ENCODE results near the gene KLHL29.

The KLHL29 gene

DNA sequence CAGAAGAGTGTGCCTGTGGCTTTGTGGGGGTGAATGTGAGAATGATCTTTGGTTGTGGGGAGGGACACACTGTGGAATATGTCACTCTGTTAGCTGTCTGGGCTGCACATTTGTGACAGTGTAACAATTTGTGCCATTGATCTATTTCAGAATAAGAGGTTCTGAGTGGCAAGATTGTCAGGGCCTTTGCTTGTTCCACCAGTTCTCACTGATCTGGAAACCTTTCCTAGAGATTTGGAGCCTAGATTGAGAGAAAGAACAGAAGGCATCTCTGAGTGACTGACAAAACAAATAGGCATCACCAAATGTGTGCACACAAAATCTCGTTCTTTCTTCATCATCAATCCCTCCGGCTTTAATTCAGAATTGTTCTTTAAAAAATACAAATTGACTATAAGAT lies 153.6 kb downstream of the KLHL29 start:
- TF ChIP-seq, protein P1, sequence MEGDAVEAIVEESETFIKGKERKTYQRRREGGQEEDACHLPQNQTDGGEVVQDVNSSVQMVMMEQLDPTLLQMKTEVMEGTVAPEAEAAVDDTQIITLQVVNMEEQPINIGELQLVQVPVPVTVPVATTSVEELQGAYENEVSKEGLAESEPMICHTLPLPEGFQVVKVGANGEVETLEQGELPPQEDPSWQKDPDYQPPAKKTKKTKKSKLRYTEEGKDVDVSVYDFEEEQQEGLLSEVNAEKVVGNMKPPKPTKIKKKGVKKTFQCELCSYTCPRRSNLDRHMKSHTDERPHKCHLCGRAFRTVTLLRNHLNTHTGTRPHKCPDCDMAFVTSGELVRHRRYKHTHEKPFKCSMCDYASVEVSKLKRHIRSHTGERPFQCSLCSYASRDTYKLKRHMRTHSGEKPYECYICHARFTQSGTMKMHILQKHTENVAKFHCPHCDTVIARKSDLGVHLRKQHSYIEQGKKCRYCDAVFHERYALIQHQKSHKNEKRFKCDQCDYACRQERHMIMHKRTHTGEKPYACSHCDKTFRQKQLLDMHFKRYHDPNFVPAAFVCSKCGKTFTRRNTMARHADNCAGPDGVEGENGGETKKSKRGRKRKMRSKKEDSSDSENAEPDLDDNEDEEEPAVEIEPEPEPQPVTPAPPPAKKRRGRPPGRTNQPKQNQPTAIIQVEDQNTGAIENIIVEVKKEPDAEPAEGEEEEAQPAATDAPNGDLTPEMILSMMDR (IDR thresholded peaks at IDR 0.05; ENCODE audit: borderline replicate concordance, insufficient read depth, low read depth, low read length): no peak
- H3K4me3 ChIP-seq (ENCODE audit: low read depth, low read length): no peak overlapping the region

DNA sequence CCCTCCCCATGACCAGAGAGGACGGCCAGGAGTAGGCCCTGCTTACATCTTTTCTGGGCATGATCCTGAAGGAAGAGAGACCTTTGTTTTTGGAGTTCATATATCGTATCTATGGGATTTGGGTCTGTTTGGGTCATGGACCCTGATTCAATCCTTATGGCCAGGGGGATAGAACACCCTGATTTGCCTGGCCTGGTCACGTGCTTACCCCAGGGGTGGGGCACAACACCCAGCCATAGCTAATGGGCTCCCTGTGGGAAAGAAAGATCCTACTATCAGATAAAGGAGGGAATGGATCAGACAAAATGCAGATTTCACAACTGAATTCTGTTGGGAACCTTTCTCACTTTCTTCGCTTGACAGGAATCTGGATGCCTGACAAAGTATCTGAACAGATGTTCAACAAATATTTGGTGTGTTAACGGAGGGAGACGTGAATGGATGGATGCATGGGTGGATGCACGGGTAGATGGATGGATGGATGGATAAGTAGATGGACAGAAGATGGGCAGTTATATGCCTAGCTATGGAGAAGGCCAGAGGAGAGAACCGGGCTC lies 155.9 kb downstream of the KLHL29 start:
- TF ChIP-seq, protein P1 (IDR thresholded peaks at IDR 0.05; ENCODE audit: borderline replicate concordance, insufficient read depth, low read depth, low read length): no peak
- no peak overlapping the region for H3K4me3 ChIP-seq (ENCODE audit: low read depth, low read length)

DNA sequence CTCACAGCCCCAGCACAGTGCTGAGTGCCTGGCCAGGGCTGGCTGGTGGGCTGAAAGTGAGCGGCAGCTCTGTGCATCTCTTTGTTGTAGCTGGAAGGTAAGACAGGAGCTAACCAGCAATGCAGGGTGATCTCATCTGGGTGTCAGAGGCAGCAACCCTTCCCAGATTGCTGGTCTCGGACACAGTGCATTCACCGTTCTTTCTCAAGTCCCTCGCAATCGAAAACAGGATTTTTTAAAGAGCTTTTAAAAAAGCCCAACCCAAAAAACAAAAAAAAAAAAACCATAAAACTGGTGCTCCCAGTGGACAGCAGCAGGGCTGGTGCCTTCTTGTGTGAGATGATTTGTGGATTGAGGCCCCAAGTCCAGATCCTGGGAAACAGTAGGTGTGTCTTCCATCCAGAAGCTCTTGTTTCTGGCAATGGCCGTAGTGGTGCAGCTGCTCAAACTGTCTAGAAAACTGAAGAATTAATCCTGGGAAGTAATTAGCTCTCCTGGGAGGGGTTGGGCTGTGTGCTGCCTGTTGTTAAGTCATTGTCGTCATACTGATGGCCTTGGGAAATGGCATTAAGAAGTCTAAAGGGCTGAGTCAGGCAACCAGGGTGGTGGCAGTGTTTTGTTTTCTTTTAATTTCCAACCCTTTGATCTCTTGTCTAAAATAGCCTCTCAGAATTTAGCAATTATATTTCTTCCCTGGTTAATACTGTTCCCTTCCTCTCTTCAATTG lies 156.7 kb downstream of the KLHL29 start:
- TF ChIP-seq, protein P1 (IDR thresholded peaks at IDR 0.05; ENCODE audit: borderline replicate concordance, insufficient read depth, low read depth, low read length): no peak
- H3K4me3 ChIP-seq (ENCODE audit: low read depth, low read length): no peak overlapping the region

DNA sequence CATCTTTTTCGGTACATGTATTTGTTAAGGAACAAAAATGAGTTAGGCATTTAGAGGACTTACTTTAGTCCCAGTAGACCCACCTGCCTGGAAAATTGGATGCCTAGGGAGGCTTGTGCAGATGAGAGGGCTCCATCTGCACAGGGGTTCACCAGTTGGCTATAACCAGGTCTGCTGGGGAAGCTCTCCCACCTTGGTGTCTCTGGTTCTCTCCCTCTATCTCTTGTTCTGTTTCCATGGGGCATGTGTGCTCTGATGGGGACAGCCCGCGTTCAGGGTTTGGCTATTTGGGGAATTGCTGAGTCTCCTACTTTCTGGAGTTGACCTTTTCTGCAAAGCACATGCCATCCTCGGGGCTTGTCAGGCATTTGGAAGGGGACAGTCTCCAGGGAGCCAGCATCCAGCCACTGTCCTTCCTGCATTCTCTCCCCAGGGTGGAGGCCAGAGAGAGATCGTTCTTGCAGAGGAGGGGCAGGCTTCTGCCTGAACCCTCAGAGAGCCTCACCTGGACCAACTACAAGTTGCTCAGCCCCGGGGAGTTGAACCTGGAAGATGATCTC lies 157.3 kb downstream of the KLHL29 start:
- TF ChIP-seq, protein P1 (IDR thresholded peaks at IDR 0.05; ENCODE audit: borderline replicate concordance, insufficient read depth, low read depth, low read length): no peak
- H3K4me3 ChIP-seq (ENCODE audit: low read depth, low read length): no peak overlapping the region

DNA sequence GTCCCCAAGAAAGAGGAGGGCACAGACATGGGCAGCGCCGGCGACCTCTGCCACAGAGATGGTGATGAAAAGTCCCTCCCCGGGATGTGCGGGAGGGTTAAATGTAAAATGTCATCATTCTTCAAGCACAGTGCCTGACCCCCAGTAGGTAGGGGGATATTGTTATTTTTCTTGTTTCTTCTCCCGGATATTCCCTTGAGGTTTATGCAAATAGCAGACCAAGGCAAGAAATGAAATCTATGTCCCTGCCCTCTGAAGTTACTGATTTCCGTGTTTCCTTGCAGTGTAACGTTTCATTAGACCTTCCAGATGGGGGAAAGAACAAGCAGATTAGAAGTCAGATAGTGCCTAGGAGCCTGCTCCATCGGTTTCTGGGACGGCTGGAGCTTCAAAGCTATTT lies 158.3 kb downstream of the KLHL29 start:
- no peak overlapping the region for H3K4me3 ChIP-seq (ENCODE audit: low read depth, low read length)
- TF ChIP-seq, protein P1 (IDR thresholded peaks at IDR 0.05; ENCODE audit: borderline replicate concordance, insufficient read depth, low read depth, low read length): no peak

DNA sequence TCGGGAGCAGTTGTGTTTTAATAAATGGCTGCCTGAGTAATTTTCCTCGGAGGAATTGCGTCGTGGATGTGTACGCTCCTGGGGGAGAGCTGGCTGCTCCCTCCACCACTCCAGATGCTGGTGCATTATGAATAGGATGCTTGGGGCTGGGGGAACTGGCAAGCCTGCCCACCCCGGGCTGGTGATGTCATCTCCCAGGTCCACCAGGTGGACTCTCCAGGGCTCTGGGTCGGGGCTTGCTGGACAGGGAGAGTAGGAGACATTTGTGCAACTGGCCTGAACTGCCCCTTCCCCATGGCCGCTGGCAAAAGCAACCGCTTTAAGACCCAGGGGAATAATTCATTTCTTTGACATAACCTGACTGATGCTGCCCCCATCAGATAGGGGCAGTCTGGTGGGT lies 158.7 kb downstream of the KLHL29 start:
- no peak overlapping the region for H3K4me3 ChIP-seq (ENCODE audit: low read depth, low read length)
- TF ChIP-seq, protein P1 (IDR thresholded peaks at IDR 0.05; ENCODE audit: borderline replicate concordance, insufficient read depth, low read depth, low read length): no peak
